Right cardiac atrium (tissue), 5 donors: ENCODE data around the gene TAF11L14. TPM values are rescaled to one million over a fixed set of nuclear protein-coding genes. Genes with fewer than 3 reads are reported as not detected.
"Not testable (repeated sequence)": the region's sequence is repeated elsewhere in the genome, so short reads cannot be mapped to it uniquely, and the experiment has no call there.

Experiments used
- ATAC-seq, 2 donors: fragments of 200-7000 bp; cut with Tn5 transposase; one replicate each; pipeline versions ENCODE4 v1.8.0 to v1.9.1; 2020; ENCODE audit warnings: moderate library complexity in 2 of 2, mild to moderate bottlenecking in 1 of 2
- DNase-seq, 3 donors: peaks; one replicate each; pipeline ENCODE4 v3.0.0-alpha.2; 2020
- H3K27ac ChIP-seq: one replicate; pipeline ENCODE4 v1.5.1; 2013; ENCODE audit warnings: mild to moderate bottlenecking, low read length, control low read depth, moderate library complexity
- H3K27me3 ChIP-seq: one replicate; pipeline ENCODE4 v1.6.1; 2013; ENCODE audit not compliant: control insufficient read depth, insufficient read depth
- H3K4me1 ChIP-seq: one replicate; pipeline ENCODE4 v1.6.1; 2013; ENCODE audit warnings: low read length; ENCODE audit not compliant: control insufficient read depth, insufficient read depth
- H3K4me3 ChIP-seq: one replicate; pipeline ENCODE4 v1.5.1; 2013; ENCODE audit warnings: low read length, control low read depth
- H3K9me3 ChIP-seq: one replicate; pipeline ENCODE4 v1.6.1; 2013; ENCODE audit warnings: low read length; ENCODE audit not compliant: control insufficient read depth
- WGBS: extraction: QIAGEN DNeasy Blood & Tissue Kit; methylation state at CpG from one replicate; pipeline ENCODE4 v1.1.7; 2013; 5-methylcytosine and 5-hydroxymethylcytosine counted together
- intact Hi-C, 4 donors: fragments of 100-400 bp; cut with DNase I; formaldehyde crosslinking; loops; one replicate each; pipeline versions ENCODE4 v1.11.0 to v1.14.0; 2022 to 2023
- long read RNA-seq, 4 donors: library from polyadenylated mRNA; unstranded; transcript quantifications; one replicate each; pipeline ENCODE4 v2.0.0, GENCODE V29; 2020 to 2021
- polyA plus RNA-seq: library from polyadenylated mRNA; stranded (reverse); fragments of 200-250 nt; gene quantifications from one replicate; pipeline ENCODE4 v1.2.3, GENCODE V29; 2013
- total RNA-seq, 4 donors: library from RNA; stranded (reverse); fragmentation: NEBNext Ultra II Directional; extraction: Animal tissue kit (Norgen Biotek cat#: 25700); gene quantifications; one replicate each; pipeline ENCODE4 v1.2.1, GENCODE V29; 2021
- donor health status: healthy with polysubstance abuse.
- donor health status: DM: no; HTN: yes; CAD: no.
- donor health status: DM: no; HTN: no; CAD: no.
- donor health status: DM: no; HTN: yes; CAD: no; lungs with severe emphysema.
- donor health status: DM: yes; HTN: yes; CAD: no.

The TAF11L14 gene
- not detected for total RNA-seq
- polyA plus RNA-seq: not detected
- long read RNA-seq, donor 1: 0 reads
- long read RNA-seq, donor 2: 0 reads
- long read RNA-seq, donor 3: 0 reads
- long read RNA-seq, donor 4: 0 reads

DNA sequence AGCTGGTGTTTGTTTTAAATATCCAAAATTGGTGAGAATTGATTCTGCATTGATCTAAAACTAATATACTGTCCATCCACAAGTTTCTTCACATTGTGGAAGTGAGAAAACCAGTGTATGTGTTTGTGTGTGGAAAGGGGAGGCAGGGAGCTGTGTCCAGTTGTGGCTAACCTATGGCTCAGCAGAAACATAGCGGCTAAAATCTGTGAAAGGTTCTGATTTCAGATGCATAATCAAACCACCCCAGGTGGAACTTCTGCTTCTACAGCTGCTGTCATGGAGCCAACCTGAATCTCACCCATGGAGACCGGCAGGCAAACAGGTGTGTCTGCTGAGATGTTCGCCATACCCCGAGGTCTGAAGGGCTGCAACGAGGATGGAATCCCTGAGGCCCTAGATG is at the start of gene TAF11L14:
Gene TAF11L14, plus strand, starts transcription at position 301 of the 400 bp plus-strand sequence.
- DNase-seq: no peak
- intact Hi-C loops: no loop called here
- no peak for ATAC-seq
- Histone ChIP-seq H3K27me3 (no peaks in the 10 kb centered on the region), H3K27ac (no peak within 1 kb of the TSS), H3K4me3 (no peak within 1 kb of the TSS), H3K9me3 (peaks cover 3% of the 10 kb centered on the region), H3K4me1 (no peaks in the 10 kb centered on the region)
- WGBS: 83% methylated on average over 5 of the region's 5 CpGs

DNA sequence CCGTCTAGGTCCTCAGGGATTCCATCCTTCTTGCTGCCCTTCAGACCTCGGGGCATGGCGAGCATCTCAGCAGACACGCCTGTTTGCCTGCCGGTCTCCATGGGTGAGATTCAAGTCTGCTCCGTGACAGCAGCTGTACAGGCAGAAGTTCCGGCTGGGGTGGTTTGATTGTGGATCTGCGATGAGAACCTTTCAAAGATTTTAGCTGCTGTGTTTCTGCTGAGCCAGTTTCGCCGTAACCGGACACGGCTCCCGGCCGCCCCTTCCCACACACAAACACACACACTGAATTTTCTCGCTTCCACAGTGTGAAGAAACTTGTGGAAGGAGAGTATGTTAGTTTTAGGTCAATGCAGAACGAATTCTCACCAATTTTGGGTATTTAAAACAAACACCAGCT is 48.6 kb upstream of the TAF11L14 start, which contains the start of gene TAF11L7:
Gene TAF11L7, minus strand, starts transcription at position 101 of the 400 bp plus-strand sequence.
- H3K27ac ChIP-seq, H3K27me3 ChIP-seq, H3K4me3 ChIP-seq, DNase-seq, intact Hi-C loops, ATAC-seq, H3K9me3 ChIP-seq, H3K4me1 ChIP-seq: not testable (repeated sequence)
- WGBS: no CpG with 5 or more reads among the region's 16 CpGs

DNA sequence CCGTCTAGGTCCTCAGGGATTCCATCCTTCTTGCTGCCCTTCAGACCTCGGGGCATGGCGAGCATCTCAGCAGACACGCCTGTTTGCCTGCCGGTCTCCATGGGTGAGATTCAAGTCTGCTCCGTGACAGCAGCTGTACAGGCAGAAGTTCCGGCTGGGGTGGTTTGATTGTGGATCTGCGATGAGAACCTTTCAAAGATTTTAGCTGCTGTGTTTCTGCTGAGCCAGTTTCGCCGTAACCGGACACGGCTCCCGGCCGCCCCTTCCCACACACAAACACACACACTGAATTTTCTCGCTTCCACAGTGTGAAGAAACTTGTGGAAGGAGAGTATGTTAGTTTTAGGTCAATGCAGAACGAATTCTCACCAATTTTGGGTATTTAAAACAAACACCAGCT is 43.4 kb upstream of the TAF11L14 start, which contains the start of gene TAF11L8:
Gene TAF11L8, minus strand, starts transcription at position 101 of the 400 bp plus-strand sequence.
- WGBS: no CpG with 5 or more reads among the region's 16 CpGs
- intact Hi-C loops, ATAC-seq: not testable (repeated sequence)

DNA sequence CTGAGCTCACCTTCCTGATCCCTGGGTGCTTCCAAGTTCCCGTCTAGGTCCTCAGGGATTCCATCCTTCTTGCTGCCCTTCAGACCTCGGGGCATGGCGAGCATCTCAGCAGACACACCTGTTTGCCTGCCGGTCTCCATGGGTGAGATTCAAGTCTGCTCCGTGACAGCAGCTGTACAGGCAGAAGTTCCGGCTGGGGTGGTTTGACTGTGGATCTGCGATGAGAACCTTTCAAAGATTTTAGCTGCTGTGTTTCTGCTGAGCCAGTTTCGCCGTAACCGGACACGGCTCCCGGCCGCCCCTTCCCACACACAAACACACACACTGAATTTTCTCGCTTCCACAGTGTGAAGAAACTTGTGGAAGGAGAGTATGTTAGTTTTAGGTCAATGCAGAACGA is 40.0 kb upstream of the TAF11L14 start, which contains the start of gene TAF11L9:
Gene TAF11L9, minus strand, starts transcription at position 140 of the 400 bp plus-strand sequence.
- H3K27me3 ChIP-seq, ATAC-seq, H3K27ac ChIP-seq, intact Hi-C loops, H3K4me3 ChIP-seq, H3K9me3 ChIP-seq, H3K4me1 ChIP-seq: not testable (repeated sequence)
- DNase-seq: peak in 1 of 3 donors; percentile 50
- 95% methylated on average over 10 of the region's 15 CpGs for WGBS

More for the DNA sequence above, 43.4 kb upstream of the TAF11L14 start, which contains the start of gene TAF11L8:
- not testable (repeated sequence) for H3K4me1 ChIP-seq, H3K9me3 ChIP-seq, H3K4me3 ChIP-seq, H3K27ac ChIP-seq, H3K27me3 ChIP-seq, DNase-seq

DNA sequence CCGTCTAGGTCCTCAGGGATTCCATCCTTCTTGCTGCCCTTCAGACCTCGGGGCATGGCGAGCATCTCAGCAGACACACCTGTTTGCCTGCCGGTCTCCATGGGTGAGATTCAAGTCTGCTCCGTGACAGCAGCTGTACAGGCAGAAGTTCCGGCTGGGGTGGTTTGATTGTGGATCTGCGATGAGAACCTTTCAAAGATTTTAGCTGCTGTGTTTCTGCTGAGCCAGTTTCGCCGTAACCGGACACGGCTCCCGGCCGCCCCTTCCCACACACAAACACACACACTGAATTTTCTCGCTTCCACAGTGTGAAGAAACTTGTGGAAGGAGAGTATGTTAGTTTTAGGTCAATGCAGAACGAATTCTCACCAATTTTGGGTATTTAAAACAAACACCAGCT is 36.5 kb upstream of the TAF11L14 start, which contains the start of gene TAF11L10:
Gene TAF11L10, minus strand, starts transcription at position 101 of the 400 bp plus-strand sequence.
- H3K4me1 ChIP-seq, H3K27me3 ChIP-seq, intact Hi-C loops, DNase-seq, ATAC-seq, H3K4me3 ChIP-seq, H3K9me3 ChIP-seq, H3K27ac ChIP-seq: not testable (repeated sequence)
- no CpG with 5 or more reads among the region's 15 CpGs for WGBS

DNA sequence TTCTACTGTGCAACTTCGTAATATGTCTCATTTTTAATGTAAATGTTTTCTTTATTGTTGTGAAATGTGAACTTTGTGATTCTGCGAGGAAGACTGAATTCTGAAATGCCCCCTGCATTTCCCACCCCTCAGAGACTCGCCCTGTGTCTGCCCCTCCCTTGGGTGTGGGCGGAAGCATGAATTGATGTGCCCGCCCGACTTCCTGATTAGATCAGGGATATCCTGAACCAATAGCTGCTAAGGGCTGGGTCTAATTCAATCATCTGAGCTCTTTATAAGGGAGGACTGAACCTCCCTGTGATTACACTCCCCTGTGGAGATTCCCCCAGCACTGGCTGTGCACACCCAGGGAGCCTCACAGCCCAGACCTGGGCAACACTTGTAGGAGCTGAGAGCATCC is 30.4 kb upstream of the TAF11L14 start, which contains the start of gene TAF11L11:
Gene TAF11L11, plus strand, starts transcription at position 304 of the 400 bp plus-strand sequence.
- not testable (repeated sequence) for ATAC-seq

DNA sequence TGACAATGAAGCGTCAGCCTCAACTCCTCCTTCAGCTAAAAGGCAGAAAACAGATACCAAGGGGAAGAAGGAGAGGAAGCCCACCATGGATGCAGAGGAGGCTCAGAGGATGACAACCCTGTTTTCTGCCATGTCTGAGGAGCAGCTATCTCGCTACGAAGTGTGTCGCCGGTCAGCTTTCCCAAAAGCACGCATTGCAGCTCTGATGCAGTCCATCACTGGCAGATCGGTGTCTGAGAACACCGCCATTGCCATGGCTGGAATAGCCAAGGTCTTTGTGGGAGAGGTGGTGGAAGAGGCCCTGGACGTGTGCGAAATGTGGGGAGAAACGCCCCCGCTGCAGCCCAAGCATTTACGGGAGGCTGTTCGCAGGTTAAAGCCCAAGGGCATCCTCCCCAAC is 29.3 kb upstream of the TAF11L14 start:
- no peaks in the 10 kb centered on the region for H3K27me3 ChIP-seq
- DNase-seq: no peak
- H3K4me3 ChIP-seq: no peak overlapping the region
- intact Hi-C loops: no loop called here
- no peak for ATAC-seq
- H3K27ac ChIP-seq: no peak overlapping the region
- H3K9me3 ChIP-seq: peaks cover 2% of the 10 kb centered on the region
- no peaks in the 10 kb centered on the region for H3K4me1 ChIP-seq
- 92% methylated on average over 14 of the region's 14 CpGs for WGBS

More for the DNA sequence above, 30.4 kb upstream of the TAF11L14 start, which contains the start of gene TAF11L11:
- intact Hi-C loops, H3K4me3 ChIP-seq, H3K4me1 ChIP-seq, H3K9me3 ChIP-seq, H3K27me3 ChIP-seq, DNase-seq, H3K27ac ChIP-seq: not testable (repeated sequence)
- WGBS: 64% methylated on average over 6 of the region's 6 CpGs

DNA sequence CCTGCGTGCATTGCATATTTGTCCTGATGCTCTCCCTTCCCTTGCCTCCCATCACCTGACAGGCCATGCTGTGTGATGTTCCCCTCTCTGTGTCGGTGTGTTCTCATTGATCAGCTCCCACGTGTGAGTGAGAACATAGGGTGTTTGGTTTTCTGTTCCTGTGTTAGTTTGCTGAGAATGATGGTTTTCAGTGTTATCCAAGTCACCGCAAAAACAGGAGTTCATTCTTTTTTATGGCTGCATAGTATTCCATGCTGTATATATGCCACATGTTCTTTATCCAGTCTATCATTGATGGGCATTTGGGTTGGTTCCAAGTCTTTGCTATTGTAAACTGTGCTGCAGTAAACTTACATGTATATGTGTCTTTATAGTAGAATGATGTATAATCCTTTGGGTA is 26.8 kb upstream of the TAF11L14 start:
- H3K27ac ChIP-seq, H3K27me3 ChIP-seq: not testable (repeated sequence)

DNA sequence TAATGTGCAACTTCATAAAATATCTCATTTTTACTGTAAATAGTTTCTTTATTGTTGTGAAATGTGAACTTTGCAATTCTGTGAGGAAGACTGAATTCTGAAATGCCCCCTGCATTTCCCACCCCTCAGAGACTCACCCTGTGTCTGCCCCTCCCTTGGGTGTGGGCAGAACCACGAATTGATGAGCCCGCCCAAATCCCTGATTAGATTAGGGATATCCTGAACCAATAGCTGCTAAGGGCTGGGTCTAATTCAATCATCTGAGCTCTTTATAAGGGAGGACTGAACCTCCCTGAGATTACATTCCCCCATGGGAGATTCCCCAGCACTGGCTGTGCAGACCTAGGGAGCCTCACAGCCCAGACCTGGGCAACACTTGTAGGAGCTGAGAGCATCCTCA is 24.2 kb upstream of the TAF11L14 start, which contains the start of gene TAF11L12:
Gene TAF11L12, plus strand, starts transcription at position 301 of the 400 bp plus-strand sequence.
- H3K4me1 ChIP-seq, H3K4me3 ChIP-seq, DNase-seq, H3K27me3 ChIP-seq, H3K9me3 ChIP-seq, H3K27ac ChIP-seq, ATAC-seq, intact Hi-C loops: not testable (repeated sequence)
- 43% methylated on average over 2 of the region's 2 CpGs for WGBS

More for the DNA sequence above, 26.8 kb upstream of the TAF11L14 start:
- H3K4me3 ChIP-seq, intact Hi-C loops, ATAC-seq, H3K4me1 ChIP-seq, H3K9me3 ChIP-seq, DNase-seq: not testable (repeated sequence)
- 69% methylated on average over 4 of the region's 4 CpGs for WGBS

DNA sequence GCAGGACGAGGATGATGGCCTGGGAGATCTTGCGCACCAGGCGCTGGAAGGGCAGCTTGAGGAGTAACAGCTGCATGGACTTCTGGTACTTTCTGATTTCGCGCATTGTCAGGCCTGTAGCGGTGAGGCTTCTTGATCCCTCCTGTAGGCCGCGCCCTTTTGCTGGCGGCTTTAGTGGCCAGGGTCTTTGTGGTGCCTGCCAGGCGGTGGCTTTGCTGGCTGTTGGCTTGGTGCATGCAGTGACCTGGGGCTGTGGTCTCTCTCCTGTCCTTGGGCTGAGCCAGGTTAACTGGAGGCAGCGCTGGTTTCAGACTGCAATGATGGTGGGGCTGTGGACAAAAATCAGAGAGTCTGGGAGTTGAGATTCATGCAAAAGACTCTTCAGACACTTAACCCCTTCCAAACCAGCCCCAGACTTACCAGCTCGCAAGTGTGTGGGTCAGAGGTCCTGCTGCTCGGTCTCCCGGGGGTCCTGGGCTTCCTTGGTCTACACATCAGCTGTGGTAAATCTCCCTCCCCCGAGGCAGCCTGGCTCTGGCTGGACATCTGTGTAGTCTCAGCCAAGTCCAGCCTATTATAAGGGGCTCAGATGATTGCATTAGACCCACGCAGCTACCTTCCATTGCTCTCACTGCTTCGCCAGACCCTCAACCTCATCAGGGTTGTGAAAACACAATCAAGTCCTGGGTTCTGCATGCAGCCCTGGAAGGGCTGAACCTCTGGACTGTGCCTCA is 19.2 kb upstream of the TAF11L14 start:
- Histone ChIP-seq H3K4me1 (no peaks in the 10 kb centered on the region), H3K27me3 (no peaks in the 10 kb centered on the region), H3K27ac (no peak overlapping the region), H3K4me3 (no peak overlapping the region), H3K9me3 (peaks cover 5% of the 10 kb centered on the region)
- ATAC-seq (no peak), DNase-seq (no peak)
- intact Hi-C loops: no loop called here
- WGBS: 90% methylated on average over 17 of the region's 17 CpGs

DNA sequence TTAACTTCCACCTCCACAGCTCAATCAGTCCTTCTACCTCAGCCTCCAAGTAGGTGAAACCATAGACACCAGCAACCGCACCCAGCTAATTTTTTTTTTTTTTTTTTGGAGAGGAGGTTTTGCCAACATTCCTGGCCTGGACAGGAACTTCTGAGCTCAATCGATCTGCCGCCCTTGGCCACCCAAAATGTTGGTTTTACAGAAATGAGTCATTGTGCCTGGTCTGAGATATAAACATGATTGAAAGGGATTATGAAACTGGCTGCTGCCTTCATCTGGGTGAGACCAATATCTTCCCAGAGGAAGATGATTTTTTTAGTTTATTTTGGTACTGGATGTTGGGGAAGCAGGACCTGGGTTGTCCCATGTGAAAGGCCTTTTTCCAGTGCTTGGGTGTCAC is 14.9 kb upstream of the TAF11L14 start:
- WGBS: 90% methylated on average over 3 of the region's 3 CpGs
- Histone ChIP-seq H3K27me3 (no peaks in the 10 kb centered on the region), H3K9me3 (peaks cover 3% of the 10 kb centered on the region), H3K4me3 (no peak overlapping the region), H3K27ac (no peak overlapping the region), H3K4me1 (no peaks in the 10 kb centered on the region)
- ATAC-seq (no peak), DNase-seq (no peak)
- intact Hi-C loops: no loop called here
